Neural progenitor cell (in vitro differentiated cells): ENCODE measurements around the gene MATN1. TPM values are rescaled to one million over a fixed set of nuclear protein-coding genes. Genes with fewer than 3 reads are reported as not detected.

Experiments used
- DNase-seq: peaks from one replicate; pipeline ENCODE4 v3.0.0-alpha.2; 2016; ENCODE audit warnings: low spot score
- H2AFZ ChIP-seq: fragments of 200-600 bp; sonication (generic); replicated peaks from 2 replicates; pipeline ENCODE4 v1.6.1; 2016; ENCODE audit warnings: antibody characterized with exemption
- H3F3A ChIP-seq: fragments of 200-600 bp; sonication (generic); 2 replicates; pipeline ENCODE4 v1.6.1; 2016; ENCODE audit warnings: antibody characterized with exemption, low read depth
- H3K27ac ChIP-seq: fragments of 200-600 bp; sonication (generic); 2 replicates; pipeline ENCODE4 v1.5.1; 2016; ENCODE audit warnings: mild to moderate bottlenecking
- H3K27me3 ChIP-seq: fragments of 200-600 bp; sonication (generic); 2 replicates; pipeline ENCODE4 v1.6.1; 2016; ENCODE audit warnings: mild to moderate bottlenecking, moderate library complexity
- H3K36me3 ChIP-seq: fragments of 200-600 bp; sonication (generic); 2 replicates; pipeline ENCODE4 v1.5.1; 2016
- H3K4me1 ChIP-seq: fragments of 200-600 bp; sonication (generic); 2 replicates; pipeline ENCODE4 v1.6.1; 2016; ENCODE audit warnings: mixed run types
- H3K4me2 ChIP-seq: fragments of 200-600 bp; sonication (generic); 2 replicates; pipeline ENCODE4 v1.6.1; 2016
- H3K4me3 ChIP-seq: fragments of 200-600 bp; sonication (generic); 2 replicates; pipeline ENCODE4 v1.5.1; 2016
- H3K79me2 ChIP-seq: fragments of 200-600 bp; sonication (generic); 2 replicates; pipeline ENCODE4 v1.6.1; 2016; ENCODE audit warnings: low read depth
- H3K9ac ChIP-seq: fragments of 200-600 bp; sonication (generic); 2 replicates; pipeline ENCODE4 v1.6.1; 2016
- H3K9me3 ChIP-seq: fragments of 200-600 bp; sonication (generic); 2 replicates; pipeline ENCODE4 v1.5.1; 2016; ENCODE audit warnings: low read depth
- H4K20me1 ChIP-seq: fragments of 200-600 bp; sonication (generic); 2 replicates; pipeline ENCODE4 v1.6.1; 2016; ENCODE audit warnings: low read depth
- H3K27ac Mint-ChIP-seq: 3 replicates; pipeline ENCODE4 v1.8.0; 2021; ENCODE audit warnings: mixed read lengths
- H3K27me3 Mint-ChIP-seq: 2 replicates; pipeline ENCODE4 v1.8.0; 2022; ENCODE audit warnings: low read depth, mild to moderate bottlenecking, inconsistent platforms, moderate library complexity, mixed read lengths; ENCODE audit not compliant: insufficient read depth
- H3K36me3 Mint-ChIP-seq: 3 replicates; pipeline ENCODE4 v1.8.0; 2021; ENCODE audit warnings: mixed read lengths
- H3K4me1 Mint-ChIP-seq: 3 replicates; pipeline ENCODE4 v1.8.0; 2021; ENCODE audit warnings: mixed read lengths
- H3K4me3 Mint-ChIP-seq: 3 replicates; pipeline ENCODE4 v1.8.0; 2021; ENCODE audit warnings: mild to moderate bottlenecking, moderate library complexity, mixed read lengths
- H3K9me3 Mint-ChIP-seq: 3 replicates; pipeline ENCODE4 v1.8.0; 2020; ENCODE audit warnings: mixed read lengths
- CTCF ChIP-seq: fragments of 200-600 bp; sonication (generic); IDR thresholded peaks from 2 replicates; pipeline ENCODE4 v1.5.1; 2017; ENCODE audit warnings: antibody characterized with exemption, mild to moderate bottlenecking
- EZH2 ChIP-seq: fragments of 200-600 bp; sonication (generic); IDR thresholded peaks from 2 replicates; pipeline ENCODE4 v1.6.1; 2017; ENCODE audit warnings: antibody characterized with exemption, mild to moderate bottlenecking, moderate library complexity
- EZH2phosphoT487 ChIP-seq: fragments of 200-600 bp; sonication (generic); IDR thresholded peaks from 2 replicates; pipeline ENCODE4 v1.6.1; 2017; ENCODE audit warnings: antibody characterized with exemption
- total RNA-seq: library from RNA; depleted of rRNA; stranded (reverse); fragments of >200 nt; gene quantifications from 2 replicates; pipeline ENCODE4 v1.2.3, GENCODE V29; 2015; ENCODE audit warnings: low replicate concordance

The MATN1 gene
- total RNA-seq, 1 donor from 2014 or later: not detected

- DNase-seq: no peak
- Mint-ChIP-seq H3K36me3 (no peaks in the 10 kb centered on the region), H3K9me3 (no peaks in the 10 kb centered on the region), H3K4me3 (no peak overlapping the region), H3K27me3 (peaks cover 8% of the 10 kb centered on the region), H3K4me1 (peaks cover 5% of the 10 kb centered on the region), H3K27ac (no peak overlapping the region)
- Histone ChIP-seq H3F3A (no peaks in the 10 kb centered on the region), H2AFZ (no peak overlapping the region), H3K27me3 (no peaks in the 10 kb centered on the region), H3K36me3 (no peaks in the 10 kb centered on the region), H3K27ac (no peak overlapping the region), H3K4me3 (no peak overlapping the region), H3K9me3 (no peaks in the 10 kb centered on the region), H3K9ac (no peak overlapping the region), H3K79me2 (no peaks in the 10 kb centered on the region), H3K4me1 (no peaks in the 10 kb centered on the region), H3K4me2 (no peak overlapping the region), H4K20me1 (no peaks in the 10 kb centered on the region)
- no peak for TF ChIP-seq EZH2phosphoT487
- no peak for TF ChIP-seq EZH2
- no peak for TF ChIP-seq CTCF
Measured at GRCh38 chr1:30753118-30753517, 29.7 kb upstream of the MATN1 start.

- Histone ChIP-seq H3K9me3 (no peaks in the 10 kb centered on the region), H3K4me2 (no peak overlapping the region), H3K27me3 (no peaks in the 10 kb centered on the region), H3F3A (no peaks in the 10 kb centered on the region), H3K36me3 (no peaks in the 10 kb centered on the region), H3K79me2 (no peaks in the 10 kb centered on the region), H3K9ac (no peak overlapping the region), H3K4me1 (no peaks in the 10 kb centered on the region), H3K27ac (no peak overlapping the region), H2AFZ (no peak overlapping the region), H4K20me1 (no peaks in the 10 kb centered on the region), H3K4me3 (no peak overlapping the region)
- Mint-ChIP-seq H3K27ac (no peak overlapping the region), H3K4me3 (no peak overlapping the region), H3K36me3 (no peaks in the 10 kb centered on the region), H3K4me1 (peaks cover 5% of the 10 kb centered on the region), H3K27me3 (peaks cover 10% of the 10 kb centered on the region), H3K9me3 (no peaks in the 10 kb centered on the region)
- no peak for DNase-seq
- TF ChIP-seq CTCF (no peak), EZH2 (no peak), EZH2phosphoT487 (no peak)
Measured at GRCh38 chr1:30752651-30752908, 29.2 kb upstream of the MATN1 start.

GRCh38 chr1:30751830-30752650 is 28.7 kb upstream of the MATN1 start:
- H3K4me3 Mint-ChIP-seq: no peak overlapping the region
- no peak overlapping the region for H3K4me3 ChIP-seq
- H3K27ac ChIP-seq: no peak overlapping the region
- peaks cover 6% of the 10 kb centered on the region for H3K4me1 Mint-ChIP-seq
- no peaks in the 10 kb centered on the region for H3K27me3 ChIP-seq
- H3K36me3 Mint-ChIP-seq: no peaks in the 10 kb centered on the region
- H2AFZ ChIP-seq: no peak overlapping the region
- no peak overlapping the region for H3K4me2 ChIP-seq
- H3F3A ChIP-seq: no peaks in the 10 kb centered on the region
- H3K9me3 Mint-ChIP-seq: no peaks in the 10 kb centered on the region
- H3K27ac Mint-ChIP-seq: no peak overlapping the region
- H3K27me3 Mint-ChIP-seq: peaks cover 9% of the 10 kb centered on the region
- TF ChIP-seq EZH2: no peak
- H3K36me3 ChIP-seq: no peaks in the 10 kb centered on the region
- no peaks in the 10 kb centered on the region for H4K20me1 ChIP-seq
- H3K9me3 ChIP-seq: no peaks in the 10 kb centered on the region
- peaks cover 4% of the 10 kb centered on the region for H3K4me1 ChIP-seq
- H3K79me2 ChIP-seq: no peaks in the 10 kb centered on the region
- DNase-seq: no peak
- no peak overlapping the region for H3K9ac ChIP-seq

- Mint-ChIP-seq H3K4me1 (peaks cover 12% of the 10 kb centered on the region), H3K4me3 (no peak overlapping the region), H3K36me3 (no peaks in the 10 kb centered on the region), H3K27me3 (peaks cover 9% of the 10 kb centered on the region), H3K9me3 (no peaks in the 10 kb centered on the region), H3K27ac (no peak overlapping the region)
- no peak overlapping the region for H3K4me2 ChIP-seq
- no peak overlapping the region for H2AFZ ChIP-seq
- H3F3A ChIP-seq: no peaks in the 10 kb centered on the region
- no peak overlapping the region for H3K27ac ChIP-seq
- no peak overlapping the region for H3K4me3 ChIP-seq
- H3K4me1 ChIP-seq: peaks cover 4% of the 10 kb centered on the region
- no peaks in the 10 kb centered on the region for H3K9me3 ChIP-seq
- H3K27me3 ChIP-seq: no peaks in the 10 kb centered on the region
- DNase-seq: no peak
- H4K20me1 ChIP-seq: no peaks in the 10 kb centered on the region
- H3K36me3 ChIP-seq: no peaks in the 10 kb centered on the region
- TF ChIP-seq CTCF (no peak), EZH2 (no peak)
- no peaks in the 10 kb centered on the region for H3K79me2 ChIP-seq
- no peak overlapping the region for H3K9ac ChIP-seq
Measured at GRCh38 chr1:30750731-30751291, 27.4 kb upstream of the MATN1 start.
